GM06990 (cell line): ENCODE data around the gene CEP126.
"Not testable (repeated sequence)": the region's sequence is repeated elsewhere in the genome, so short reads cannot be mapped to it uniquely, and the experiment has no call there.

Experiments
- DNase-seq: peaks from one replicate; pipeline ENCODE4 v3.0.0-alpha.2; 2011; ENCODE audit not compliant: insufficient read length; ENCODE audit errors: extremely low read depth
- H3K27me3 ChIP-seq: replicated peaks from 2 replicates; pipeline ENCODE4 v1.6.0; 2011; ENCODE audit warnings: low read length; ENCODE audit not compliant: control insufficient read depth, insufficient read depth
- H3K36me3 ChIP-seq: 2 replicates; pipeline ENCODE4 v1.5.1; 2011; ENCODE audit warnings: low read length; ENCODE audit not compliant: control insufficient read depth, insufficient read depth
- H3K4me3 ChIP-seq: replicated peaks from 2 replicates; pipeline ENCODE4 v1.5.1; 2011; ENCODE audit warnings: low read depth, mild to moderate bottlenecking, control low read depth, low read length
- TF ChIP-seq, protein P1 (sequence below): IDR thresholded peaks from 2 replicates; pipeline ENCODE4 v1.5.1; 2011; ENCODE audit warnings: low read length, control low read depth, mild to moderate bottlenecking, inconsistent platforms; ENCODE audit not compliant: insufficient read depth, poor library complexity, severe bottlenecking

CEP126 gene

DNA sequence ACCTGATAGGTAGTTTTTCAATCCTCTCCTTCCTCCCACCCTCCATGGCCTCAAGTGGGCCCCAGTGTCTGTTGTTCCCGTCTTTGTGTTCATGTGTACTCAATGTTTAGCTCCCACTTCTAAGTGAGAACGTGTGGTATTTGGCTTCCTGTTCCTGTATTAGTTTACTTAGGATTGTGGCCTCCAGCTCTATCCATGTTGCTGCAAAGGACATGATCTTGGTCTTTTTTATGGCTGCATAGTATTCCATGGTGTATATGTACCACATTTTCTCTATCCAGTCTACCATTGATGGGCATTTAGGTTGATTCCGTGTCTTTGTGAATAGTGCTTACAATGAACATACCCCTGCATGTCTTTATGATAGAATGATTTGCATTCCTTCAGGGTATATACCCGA is 78.4 kb downstream of the CEP126 start:
- DNase-seq: no peak
- TF ChIP-seq, protein P1, sequence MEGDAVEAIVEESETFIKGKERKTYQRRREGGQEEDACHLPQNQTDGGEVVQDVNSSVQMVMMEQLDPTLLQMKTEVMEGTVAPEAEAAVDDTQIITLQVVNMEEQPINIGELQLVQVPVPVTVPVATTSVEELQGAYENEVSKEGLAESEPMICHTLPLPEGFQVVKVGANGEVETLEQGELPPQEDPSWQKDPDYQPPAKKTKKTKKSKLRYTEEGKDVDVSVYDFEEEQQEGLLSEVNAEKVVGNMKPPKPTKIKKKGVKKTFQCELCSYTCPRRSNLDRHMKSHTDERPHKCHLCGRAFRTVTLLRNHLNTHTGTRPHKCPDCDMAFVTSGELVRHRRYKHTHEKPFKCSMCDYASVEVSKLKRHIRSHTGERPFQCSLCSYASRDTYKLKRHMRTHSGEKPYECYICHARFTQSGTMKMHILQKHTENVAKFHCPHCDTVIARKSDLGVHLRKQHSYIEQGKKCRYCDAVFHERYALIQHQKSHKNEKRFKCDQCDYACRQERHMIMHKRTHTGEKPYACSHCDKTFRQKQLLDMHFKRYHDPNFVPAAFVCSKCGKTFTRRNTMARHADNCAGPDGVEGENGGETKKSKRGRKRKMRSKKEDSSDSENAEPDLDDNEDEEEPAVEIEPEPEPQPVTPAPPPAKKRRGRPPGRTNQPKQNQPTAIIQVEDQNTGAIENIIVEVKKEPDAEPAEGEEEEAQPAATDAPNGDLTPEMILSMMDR: no peak
- no peaks in the 10 kb centered on the region for H3K36me3 ChIP-seq
- no peaks in the 10 kb centered on the region; the same call in 1 of the 2 replicates for H3K27me3 ChIP-seq
- no peak overlapping the region for H3K4me3 ChIP-seq

DNA sequence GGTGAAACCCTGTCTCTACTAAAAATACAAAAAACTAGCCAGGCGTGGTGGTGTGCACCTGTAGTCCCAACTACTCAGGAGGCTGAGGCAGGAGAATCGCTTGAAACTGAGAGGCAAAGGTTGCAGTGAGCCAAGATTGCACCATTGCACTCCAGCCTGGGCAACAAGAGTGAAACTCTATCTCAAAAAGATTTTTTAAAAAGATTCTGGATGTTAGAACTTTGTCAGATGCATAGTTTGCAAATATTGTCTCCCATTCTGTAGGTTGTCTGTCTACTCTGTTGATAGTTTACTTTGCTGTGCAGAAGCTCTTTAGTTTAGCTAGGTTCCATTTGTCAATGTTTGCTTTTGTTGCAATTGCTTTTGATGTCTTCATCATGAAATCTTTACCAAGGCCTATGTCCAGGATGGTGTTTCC is 79.3 kb downstream of the CEP126 start:
- DNase-seq, H3K36me3 ChIP-seq, H3K27me3 ChIP-seq, H3K4me3 ChIP-seq: not testable (repeated sequence)

DNA sequence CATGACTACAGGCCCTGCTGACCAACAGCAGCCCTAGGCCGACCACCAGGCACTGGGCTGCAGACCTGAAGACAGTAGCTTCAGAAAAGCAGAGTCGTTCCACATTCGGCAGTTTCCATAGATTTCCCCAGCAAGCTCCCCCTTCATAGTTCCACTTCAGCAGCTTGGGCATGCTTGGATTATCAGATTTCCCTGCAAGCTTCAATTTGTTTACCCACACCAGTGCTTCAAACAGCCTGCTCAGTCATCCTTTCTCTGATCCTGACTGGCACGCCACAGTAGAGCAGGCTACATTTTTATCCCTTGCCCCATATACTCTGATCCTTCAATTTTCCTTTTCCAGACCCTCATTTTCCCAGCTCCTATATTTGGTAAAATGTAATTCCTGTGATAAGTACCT is 81.3 kb downstream of the CEP126 start:
- TF ChIP-seq, protein P1: no peak
- H3K36me3 ChIP-seq: no peaks in the 10 kb centered on the region
- no peak for DNase-seq
- H3K27me3 ChIP-seq: no peaks in the 10 kb centered on the region; the same call in 1 of the 2 replicates
- no peak overlapping the region for H3K4me3 ChIP-seq

DNA sequence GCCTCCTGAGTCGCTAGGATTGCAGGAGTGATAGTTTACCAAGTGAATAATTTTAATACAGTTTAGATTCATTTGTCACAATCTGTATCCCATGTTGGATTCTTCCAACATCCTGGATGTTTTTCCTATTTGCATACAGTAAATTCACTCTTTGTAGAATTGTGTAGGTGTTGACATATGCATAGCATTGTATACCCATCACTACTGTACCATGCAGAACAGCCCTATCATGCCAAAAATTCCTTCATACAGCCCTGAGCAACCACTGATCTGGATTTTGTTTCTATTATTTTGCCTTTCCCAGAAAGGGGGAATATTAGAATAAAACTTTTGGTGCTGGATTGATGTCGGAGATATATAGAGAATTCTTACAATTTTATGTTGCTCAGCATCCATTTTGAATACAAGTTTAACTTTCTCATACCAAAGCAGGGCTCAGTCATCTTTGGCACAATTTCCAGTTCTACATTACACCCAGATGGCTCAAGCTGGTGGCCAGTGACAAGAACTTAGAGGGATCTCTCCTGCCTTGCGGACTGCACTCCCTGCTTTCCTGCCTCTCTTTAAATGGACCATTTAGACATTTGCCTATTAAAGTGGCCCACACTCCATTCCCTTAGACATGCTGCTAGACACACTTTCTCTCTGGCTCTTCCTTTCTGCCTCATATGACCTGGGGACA is 87.0 kb downstream of the CEP126 start:
- DNase-seq: no peak
- TF ChIP-seq, protein P1: no peak
- H3K4me3 ChIP-seq: no peak overlapping the region

DNA sequence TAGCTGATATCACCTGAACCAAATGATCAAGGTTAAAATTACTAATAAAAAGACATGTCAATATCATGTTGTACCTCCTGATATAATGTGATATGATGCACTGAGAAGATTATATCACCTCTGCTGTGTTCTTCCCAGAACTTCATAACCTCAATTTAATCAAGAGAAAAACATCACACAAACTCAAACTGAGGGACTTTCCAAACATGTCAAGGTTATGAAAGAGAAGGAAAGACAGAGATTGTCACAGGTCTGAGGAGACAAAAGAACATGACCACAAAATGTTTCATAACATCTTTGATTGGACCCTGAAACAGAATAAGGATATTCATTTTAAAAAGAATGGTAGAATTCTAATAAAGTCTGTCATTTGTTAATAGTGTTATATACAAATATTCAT is 89.4 kb downstream of the CEP126 start:
- TF ChIP-seq, protein P1: no peak
- Histone ChIP-seq H3K36me3 (no peaks in the 10 kb centered on the region), H3K4me3 (no peak overlapping the region), H3K27me3 (no peaks in the 10 kb centered on the region)
- peak; percentile 6 for DNase-seq

More for the DNA sequence above, 87.0 kb downstream of the CEP126 start:
- no peaks in the 10 kb centered on the region for H3K36me3 ChIP-seq
- no peaks in the 10 kb centered on the region; the same call in 1 of the 2 replicates for H3K27me3 ChIP-seq

DNA sequence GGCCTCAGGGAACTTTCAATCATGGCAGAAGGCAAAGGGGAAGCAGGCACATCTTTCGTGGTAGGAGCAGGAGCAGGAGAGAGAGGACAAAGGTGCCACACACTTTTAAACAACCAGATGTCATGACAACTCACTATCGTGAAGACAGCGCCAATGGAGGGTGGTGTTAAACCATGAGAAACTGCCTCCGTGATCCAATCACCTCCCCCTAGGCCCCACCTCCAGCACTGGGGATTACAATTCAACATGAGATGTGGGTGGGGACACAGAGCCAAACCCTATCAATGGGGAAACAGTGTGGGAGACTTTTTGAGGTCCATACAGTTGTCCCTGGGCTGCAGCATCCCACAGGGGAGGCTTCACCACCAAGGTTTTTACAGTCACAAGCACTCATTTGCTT is 90.5 kb downstream of the CEP126 start:
- TF ChIP-seq, protein P1: no peak
- H3K4me3 ChIP-seq: no peak overlapping the region
- no peaks in the 10 kb centered on the region; the same call in 1 of the 2 replicates for H3K27me3 ChIP-seq
- no peak for DNase-seq
- H3K36me3 ChIP-seq: no peaks in the 10 kb centered on the region
